Endodermal cell (in vitro differentiated cells): Measurements from ENCODE around the gene C2orf78. TPM values are rescaled to one million over a fixed set of nuclear protein-coding genes. Genes with fewer than 3 reads are reported as not detected.

Experiments used
- DNase-seq: peaks from one replicate; pipeline ENCODE4 v3.0.0-alpha.2; 2017
- H3K27ac ChIP-seq: 2 replicates; pipeline ENCODE4 v1.5.1; 2013; ENCODE audit warnings: mild to moderate bottlenecking, low read depth, low read length, moderate library complexity
- H3K27me3 ChIP-seq: 2 replicates; pipeline ENCODE4 v1.6.1; 2013; ENCODE audit warnings: mild to moderate bottlenecking, low read length, moderate library complexity; ENCODE audit not compliant: insufficient read depth, control insufficient read depth, poor library complexity, severe bottlenecking
- H3K36me3 ChIP-seq: 2 replicates; pipeline ENCODE4 v1.7.0; 2013; ENCODE audit warnings: mild to moderate bottlenecking, low read length, moderate library complexity; ENCODE audit not compliant: control insufficient read depth, insufficient read depth
- H3K4me1 ChIP-seq: one replicate; pipeline ENCODE4 v1.7.0; 2013; ENCODE audit warnings: low read length; ENCODE audit not compliant: control insufficient read depth, insufficient read depth
- H3K4me3 ChIP-seq: 2 replicates; pipeline ENCODE4 v1.5.1; 2013; ENCODE audit warnings: mild to moderate bottlenecking, low read length, moderate library complexity
- H3K9ac ChIP-seq: 2 replicates; pipeline ENCODE4 v1.6.1; 2013; ENCODE audit warnings: mild to moderate bottlenecking, low read length, moderate library complexity; ENCODE audit not compliant: poor library complexity, severe bottlenecking; ENCODE audit errors: extremely low read depth
- H3K9me3 ChIP-seq: 2 replicates; pipeline ENCODE4 v1.6.1; 2013; ENCODE audit warnings: mild to moderate bottlenecking, low read length, moderate library complexity; ENCODE audit not compliant: control insufficient read depth
- H3K27ac Mint-ChIP-seq: 2 replicates; pipeline ENCODE4 v1.8.0; 2020; ENCODE audit warnings: mixed read lengths
- H3K27me3 Mint-ChIP-seq: 2 replicates; pipeline ENCODE4 v1.8.0; 2021; ENCODE audit warnings: mild to moderate bottlenecking, mixed read lengths; ENCODE audit not compliant: insufficient read depth
- H3K36me3 Mint-ChIP-seq: 2 replicates; pipeline ENCODE4 v1.8.0; 2020; ENCODE audit warnings: low read depth, mixed read lengths
- H3K4me1 Mint-ChIP-seq: 2 replicates; pipeline ENCODE4 v1.8.0; 2020; ENCODE audit warnings: mixed read lengths
- H3K4me3 Mint-ChIP-seq: 2 replicates; pipeline ENCODE4 v1.8.0; 2020; ENCODE audit warnings: mild to moderate bottlenecking, moderate library complexity, mixed read lengths
- H3K9me3 Mint-ChIP-seq: 2 replicates; pipeline ENCODE4 v1.8.0; 2020; ENCODE audit warnings: mild to moderate bottlenecking, mixed read lengths
- WGBS, 2 experiments: methylation state at CpG; one replicate each; pipeline versions ENCODE4 v1.1.5 to v1.1.7; 2013; ENCODE audit warnings: missing lambda C conversion rate in 2 of 2, mixed read lengths in 1 of 2; ENCODE audit not compliant: insufficient coverage in 1 of 2, insufficient read length in 1 of 2; 5-methylcytosine and 5-hydroxymethylcytosine counted together
- total RNA-seq, 2 donors: library from RNA; stranded (reverse); fragmentation: NEBNext Ultra II Directional in 1 of 2; extraction: Animal tissue kit (Norgen Biotek cat#: 25700) in 1 of 2; gene quantifications; 2 replicates in 1 of 2; 3 replicates in 1 of 2; pipeline ENCODE4 v1.2.1, GENCODE V29; 2021
- TF ChIP-seq, protein P1 (sequence below): fragments of 200-600 bp; sonication (generic); conservative IDR thresholded peaks from 2 replicates; pipeline ENCODE4 v1.5.0; 2021; ENCODE audit warnings: antibody characterized with exemption, mild to moderate bottlenecking

C2orf78 gene
- total RNA-seq, 2 donors from 2014 or later, result not detected

GRCh38 chr2:73842739-73843019, 58.7 kb downstream of the C2orf78 start:
- no peaks in the 10 kb centered on the region for H3K27me3 Mint-ChIP-seq
- no peak overlapping the region for H3K9ac ChIP-seq
- no peaks in the 10 kb centered on the region for H3K4me1 ChIP-seq
- H3K4me1 Mint-ChIP-seq, result no peaks in the 10 kb centered on the region
- H3K9me3 Mint-ChIP-seq, result no peaks in the 10 kb centered on the region
- H3K36me3 ChIP-seq, result peaks cover 72% of the 10 kb centered on the region
- no peak for DNase-seq
- H3K4me3 ChIP-seq, result no peak overlapping the region
- H3K36me3 Mint-ChIP-seq, result peaks cover 35% of the 10 kb centered on the region
- WGBS, 2 experiments, result 83% methylated on average over 1 of the region's 1 CpG; no CpG with 5 or more reads in 1 of the 2 experiments
- no peak overlapping the region for H3K27ac ChIP-seq
- TF ChIP-seq, protein P1, sequence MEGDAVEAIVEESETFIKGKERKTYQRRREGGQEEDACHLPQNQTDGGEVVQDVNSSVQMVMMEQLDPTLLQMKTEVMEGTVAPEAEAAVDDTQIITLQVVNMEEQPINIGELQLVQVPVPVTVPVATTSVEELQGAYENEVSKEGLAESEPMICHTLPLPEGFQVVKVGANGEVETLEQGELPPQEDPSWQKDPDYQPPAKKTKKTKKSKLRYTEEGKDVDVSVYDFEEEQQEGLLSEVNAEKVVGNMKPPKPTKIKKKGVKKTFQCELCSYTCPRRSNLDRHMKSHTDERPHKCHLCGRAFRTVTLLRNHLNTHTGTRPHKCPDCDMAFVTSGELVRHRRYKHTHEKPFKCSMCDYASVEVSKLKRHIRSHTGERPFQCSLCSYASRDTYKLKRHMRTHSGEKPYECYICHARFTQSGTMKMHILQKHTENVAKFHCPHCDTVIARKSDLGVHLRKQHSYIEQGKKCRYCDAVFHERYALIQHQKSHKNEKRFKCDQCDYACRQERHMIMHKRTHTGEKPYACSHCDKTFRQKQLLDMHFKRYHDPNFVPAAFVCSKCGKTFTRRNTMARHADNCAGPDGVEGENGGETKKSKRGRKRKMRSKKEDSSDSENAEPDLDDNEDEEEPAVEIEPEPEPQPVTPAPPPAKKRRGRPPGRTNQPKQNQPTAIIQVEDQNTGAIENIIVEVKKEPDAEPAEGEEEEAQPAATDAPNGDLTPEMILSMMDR, result no peak
- H3K4me3 Mint-ChIP-seq, result no peak overlapping the region
- no peaks in the 10 kb centered on the region for H3K27me3 ChIP-seq
- no peaks in the 10 kb centered on the region for H3K9me3 ChIP-seq
- H3K27ac Mint-ChIP-seq, result no peak overlapping the region

DNA sequence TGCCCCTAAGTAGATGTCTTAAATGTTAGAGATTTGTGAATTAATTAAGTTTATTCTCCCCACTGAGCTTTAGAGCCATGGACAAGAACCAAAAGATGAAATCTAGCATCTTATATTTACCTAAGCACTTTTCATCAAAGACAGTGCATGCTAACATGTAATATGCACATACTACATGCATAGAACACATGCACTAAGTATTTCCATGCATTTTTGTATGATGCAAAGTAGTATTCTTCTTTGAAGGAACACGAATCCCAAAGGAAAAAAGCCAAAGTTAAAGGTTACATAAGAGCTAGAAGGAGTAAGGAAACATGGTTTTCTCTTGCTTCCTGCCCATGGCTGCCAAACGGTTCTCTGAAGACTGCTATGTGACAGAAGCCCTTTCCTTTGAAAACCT, 60.1 kb downstream of the C2orf78 start:
- H3K4me3 ChIP-seq, result no peak overlapping the region
- H3K27me3 ChIP-seq, result no peaks in the 10 kb centered on the region
- no peaks in the 10 kb centered on the region for H3K4me1 ChIP-seq
- DNase-seq, result no peak
- Mint-ChIP-seq H3K27ac (no peak overlapping the region), H3K4me3 (no peak overlapping the region), H3K9me3 (no peaks in the 10 kb centered on the region), H3K27me3 (no peaks in the 10 kb centered on the region), H3K36me3 (peaks cover 46% of the 10 kb centered on the region), H3K4me1 (no peaks in the 10 kb centered on the region)
- H3K9me3 ChIP-seq, result no peaks in the 10 kb centered on the region
- H3K27ac ChIP-seq, result no peak overlapping the region
- 85 to 95% methylated on average over 2 of the region's 2 CpGs for WGBS, 2 experiments
- H3K9ac ChIP-seq, result no peak overlapping the region
- peaks cover 80% of the 10 kb centered on the region for H3K36me3 ChIP-seq
- TF ChIP-seq, protein P1, result no peak

- Histone ChIP-seq H3K9ac (no peak overlapping the region), H3K27me3 (no peaks in the 10 kb centered on the region), H3K4me1 (no peaks in the 10 kb centered on the region), H3K36me3 (peaks cover 88% of the 10 kb centered on the region), H3K4me3 (no peak overlapping the region), H3K9me3 (no peaks in the 10 kb centered on the region), H3K27ac (no peak overlapping the region)
- TF ChIP-seq, protein P1, result no peak
- Mint-ChIP-seq H3K9me3 (no peaks in the 10 kb centered on the region), H3K27me3 (no peaks in the 10 kb centered on the region), H3K36me3 (peaks cover 57% of the 10 kb centered on the region), H3K4me1 (no peaks in the 10 kb centered on the region), H3K4me3 (no peak overlapping the region), H3K27ac (no peak overlapping the region)
- DNase-seq, result no peak
- 86 to 91% methylated on average over 2 of the region's 2 CpGs for WGBS, 2 experiments
Observed at GRCh38 chr2:73850009-73850408, 66.0 kb downstream of the C2orf78 start.
